Measurements from ENCODE around the gene BTBD17.
A peak's percentile ranks its signal among the peaks of the same experiment; 100 is the strongest.

Gene BTBD17

GRCh38 chr17:74332763-74333283 lies 28.8 kb downstream of the BTBD17 start:
- DNase-seq: peak; percentile 92

- DNase-seq: no peak
Measured at GRCh38 chr17:74332017-74332650, 29.5 kb downstream of the BTBD17 start.

GRCh38 chr17:74330446-74330845 lies 31.2 kb downstream of the BTBD17 start:
- DNase-seq: no peak

GRCh38 chr17:74329378-74329777 lies 32.3 kb downstream of the BTBD17 start:
- no peak for DNase-seq

- DNase-seq: no peak
Measured at GRCh38 chr17:74328487-74328886, 33.2 kb downstream of the BTBD17 start.

GRCh38 chr17:74326506-74326905 lies 35.2 kb downstream of the BTBD17 start:
- DNase-seq: no peak

- peak; percentile 25 for DNase-seq
Measured at GRCh38 chr17:74325743-74326379, 35.8 kb downstream of the BTBD17 start, which contains the start of gene KIF19. TSS of gene KIF19 (plus strand) at chr17:74326226. CDS start at chr17:74326350, 124 bp downstream.

- no peak for DNase-seq
Measured at GRCh38 chr17:74325376-74325742, 36.3 kb downstream of the BTBD17 start.

- DNase-seq: no peak
Measured at GRCh38 chr17:74324521-74324920, 37.1 kb downstream of the BTBD17 start.

- DNase-seq: no peak
Measured at GRCh38 chr17:74318391-74318790, 43.3 kb downstream of the BTBD17 start.

- no peak for DNase-seq
Measured at GRCh38 chr17:74317071-74317470, 44.6 kb downstream of the BTBD17 start.

- no peak for DNase-seq
Measured at GRCh38 chr17:74316220-74316619, 45.4 kb downstream of the BTBD17 start.

- no peak for DNase-seq
Measured at GRCh38 chr17:74314877-74315276, 46.8 kb downstream of the BTBD17 start.

GRCh38 chr17:74309902-74310301 lies 51.8 kb downstream of the BTBD17 start:
- no peak for DNase-seq

- DNase-seq: no peak
Measured at GRCh38 chr17:74307984-74308773, 53.5 kb downstream of the BTBD17 start.
